Adrenal gland (tissue), 12 donors: Measurements from ENCODE around the gene IFRD2. TPM values are rescaled to one million over a fixed set of nuclear protein-coding genes. Genes with fewer than 3 reads are reported as not detected.

Experiments used
- DNase-seq, 7 donors: peaks; one replicate each; pipeline ENCODE4 v3.0.0-alpha.2; 2019 to 2020
- H3K27ac ChIP-seq, 5 donors: fragments of 200-600 bp; sonication (generic) in 4 of 5; 1 replicate in 3 of 5; 2 replicates in 2 of 5; pipeline versions ENCODE4 v1.5.1 to v1.8.0; 2016 to 2020; ENCODE audit warnings: mild to moderate bottlenecking in 1 of 5
- H3K27me3 ChIP-seq: fragments of 200-600 bp; 2 replicates; pipeline ENCODE4 v1.8.0; 2021
- H3K36me3 ChIP-seq, 2 donors: fragments of 200-600 bp; replicated peaks in 1 of 2; 1 replicate in 1 of 2; 2 replicates in 1 of 2; pipeline versions ENCODE4 v1.5.1 to v1.8.0; 2018 to 2022
- H3K4me1 ChIP-seq, 2 donors: fragments of 200-600 bp; replicated peaks in 1 of 2; 1 replicate in 1 of 2; 2 replicates in 1 of 2; pipeline versions ENCODE4 v1.5.1 to v1.8.0; 2018 to 2021
- H3K4me3 ChIP-seq, 4 donors: fragments of 200-600 bp; sonication (generic) in 3 of 4; one replicate each; pipeline ENCODE4 v1.5.1; 2016 to 2018
- H3K9me3 ChIP-seq, 3 donors: fragments of 200-600 bp; sonication (generic) in 1 of 3; replicated peaks in 1 of 3; 1 replicate in 2 of 3; 2 replicates in 1 of 3; pipeline versions ENCODE4 v1.5.1 to v1.8.0; 2016 to 2021
- CTCF ChIP-seq, 6 experiments: fragments of 450-650 bp in 4 of 6; fragments of 200-600 bp in 2 of 6; sonication (generic) in 1 of 6; IDR thresholded peaks; 1 replicate in 5 of 6; 2 replicates in 1 of 6; pipeline versions ENCODE4 v1.5.1 to v1.8.0; 2016 to 2021; ENCODE audit warnings: antibody characterized with exemption in 6 of 6, mild to moderate bottlenecking in 2 of 6, moderate library complexity in 1 of 6
- POLR2A ChIP-seq, 2 donors: fragments of 450-650 bp; IDR thresholded peaks; one replicate each; pipeline ENCODE4 v1.6.1; 2017; ENCODE audit warnings: antibody characterized with exemption in 2 of 2, mild to moderate bottlenecking in 2 of 2, moderate library complexity in 1 of 2
- WGBS, 4 donors: extraction: QIAGEN DNeasy Blood & Tissue Kit in 2 of 4; methylation state at CpG; one replicate each; pipeline versions ENCODE4 v1.1.5 to v1.1.7; 2013 to 2017; 5-methylcytosine and 5-hydroxymethylcytosine counted together
- intact Hi-C, 2 donors: fragments of 100-400 bp; cut with DNase I; formaldehyde crosslinking; loops; one replicate each; pipeline versions ENCODE4 v1.14.1 to v1.15.0; 2022 to 2023
- polyA plus RNA-seq, 3 donors: library from polyadenylated mRNA; stranded (reverse); fragments of 200-250 nt in 2 of 3; fragments of 350-450 nt in 1 of 3; fragmentation: Illumina TruSeq in 1 of 3; extraction: RNeasy Lipid Tissue Mini Kit (QIAGEN cat#74804) in 1 of 3; gene quantifications; one replicate each; pipeline ENCODE4 v1.2.3, GENCODE V29; 2013 to 2014
- total RNA-seq, 9 donors: library from RNA; depleted of rRNA in 4 of 9; stranded (reverse); fragments of >200 nt in 4 of 9; fragments of 120-200 nt in 1 of 9; fragmentation: NEBNext Ultra II Directional in 1 of 9; extraction: Animal tissue kit (Norgen Biotek cat#: 25700) in 1 of 9; gene quantifications; one replicate each; pipeline versions ENCODE4 v1.1.0 to v1.2.4, GENCODE V29; 2013 to 2023
- donor health status: healthy with polysubstance abuse.
- donor health status: Bipolar disorder and iron deficiency.
- donor health status: DM: yes; HTN: yes; CAD: no.
- donor health status: DM: no; HTN: no; CAD: no.
- donor health status: DM: no; HTN: no; CAD: no.
- donor health status: DM: yes; HTN: yes; CAD: no.

IFRD2 gene
- total and polyA plus RNA-seq, 12 donors: 31.6 to 182 (median 56.8) TPM

- intact Hi-C loops: no loop called here
- Histone ChIP-seq H3K4me1 (peaks cover 2 to 33% of the 10 kb centered on the region in 2 donors), H3K27me3 (no peaks in the 10 kb centered on the region), H3K27ac (peak overlapping the region; percentile 29 to 86 (median 60)), H3K36me3 (peaks cover 0 to 67% of the 10 kb centered on the region in 2 donors), H3K9me3 (no peaks in the 10 kb centered on the region), H3K4me3 (no peak overlapping the region)
- WGBS, 4 donors: 77 to 93% (median 87%) methylated on average over 4 to 9 of the region's 9 CpGs
- DNase-seq: no peak
- no peak for TF ChIP-seq POLR2A (IDR thresholded peaks at IDR 0.05)
- TF ChIP-seq CTCF (IDR thresholded peaks at IDR 0.05): no peak
These were observed 37.0 kb downstream of the IFRD2 start for GRCh38 chr3:50255251-50255615.

GRCh38 chr3:50254577-50255250, 37.5 kb downstream of the IFRD2 start:
- peaks cover 0 to 67% of the 10 kb centered on the region in 2 donors for H3K36me3 ChIP-seq
- intact Hi-C loops: no loop called here
- no peak overlapping the region for H3K4me3 ChIP-seq
- H3K4me1 ChIP-seq: peaks cover 0 to 34% of the 10 kb centered on the region in 2 donors
- TF ChIP-seq POLR2A (IDR thresholded peaks at IDR 0.05): peak in 1 of 2 donors; percentile 11
- no peak for TF ChIP-seq CTCF (IDR thresholded peaks at IDR 0.05)
- H3K27me3 ChIP-seq: no peaks in the 10 kb centered on the region
- DNase-seq: peak in 6 of 7 donors; percentile 67 to 89 (median 74)
- no peaks in the 10 kb centered on the region for H3K9me3 ChIP-seq
- peak overlapping the region; percentile 16 to 86 (median 60) for H3K27ac ChIP-seq
- WGBS, 4 donors: 62 to 68% (median 64%) methylated on average over 4 to 8 of the region's 8 CpGs

- H3K4me3 ChIP-seq: no peak overlapping the region
- peak in 5 of 7 donors; percentile 61 to 75 (median 69) for DNase-seq
- H3K9me3 ChIP-seq: no peaks in the 10 kb centered on the region
- peak overlapping the region in 2 of 5 donors; percentile 18 to 71 for H3K27ac ChIP-seq
- no peaks in the 10 kb centered on the region for H3K27me3 ChIP-seq
- peaks cover 24 to 65% of the 10 kb centered on the region in 2 donors for H3K4me1 ChIP-seq
- H3K36me3 ChIP-seq: peaks cover 0 to 48% of the 10 kb centered on the region in 2 donors
- 47 to 63% (median 52%) methylated on average over 8 of the region's 8 CpGs for WGBS, 4 donors
- no peak for TF ChIP-seq POLR2A (IDR thresholded peaks at IDR 0.05)
- no peak for TF ChIP-seq CTCF (IDR thresholded peaks at IDR 0.05)
- intact Hi-C loops: no loop called here
These were observed 41.0 kb downstream of the IFRD2 start for GRCh38 chr3:50251220-50251619.

GRCh38 chr3:50250514-50250913, 41.7 kb downstream of the IFRD2 start:
- DNase-seq: peak in 1 of 7 donors; percentile 65
- Histone ChIP-seq H3K27ac (peak overlapping the region in 1 of 5 donors; percentile 84), H3K4me1 (peaks cover 31 to 72% of the 10 kb centered on the region in 2 donors), H3K9me3 (no peaks in the 10 kb centered on the region), H3K27me3 (no peaks in the 10 kb centered on the region), H3K4me3 (no peak overlapping the region), H3K36me3 (peaks cover 0 to 41% of the 10 kb centered on the region in 2 donors)
- WGBS, 4 donors: 79 to 100% (median 89%) methylated on average over 1 to 4 of the region's 4 CpGs
- TF ChIP-seq CTCF (IDR thresholded peaks at IDR 0.05) (no peak), POLR2A (IDR thresholded peaks at IDR 0.05) (no peak)
- intact Hi-C loops: no loop called here
